Activated naive CD4-positive, alpha-beta T cell treated with anti-CD3 and anti-CD28 coated beads, Interleukin-2, amount 50 U/mL, for 16 hours (primary cell): ENCODE results near the gene NTRK2.

Source experiments
- DNase-seq: peaks from one replicate; pipeline ENCODE4 v3.0.0-alpha.2; 2020

Gene NTRK2

GRCh38 chr9:84949971-84950370 lies 280.4 kb downstream of the NTRK2 start:
- no peak for DNase-seq

GRCh38 chr9:84950879-84951811 lies 281.6 kb downstream of the NTRK2 start:
- no peak for DNase-seq

- no peak for DNase-seq
Observed at GRCh38 chr9:84953252-84953773, 283.8 kb downstream of the NTRK2 start.

GRCh38 chr9:84953797-84954705 lies 284.5 kb downstream of the NTRK2 start:
- no peak for DNase-seq

- DNase-seq, result no peak
Observed at GRCh38 chr9:84955155-84955554, 285.6 kb downstream of the NTRK2 start.

- DNase-seq, result no peak
Observed at GRCh38 chr9:84955971-84956370, 286.4 kb downstream of the NTRK2 start.

GRCh38 chr9:84959339-84959738 lies 289.8 kb downstream of the NTRK2 start:
- DNase-seq, result no peak

GRCh38 chr9:84966876-84967830 lies 297.6 kb downstream of the NTRK2 start:
- no peak for DNase-seq

- DNase-seq, result no peak
Observed at GRCh38 chr9:84969084-84969483, 299.6 kb downstream of the NTRK2 start.

- DNase-seq, result no peak
Observed at GRCh38 chr9:84969736-84970135, 300.2 kb downstream of the NTRK2 start.

GRCh38 chr9:84970432-84970831 lies 300.9 kb downstream of the NTRK2 start:
- DNase-seq, result no peak

GRCh38 chr9:84971571-84971970 lies 302.0 kb downstream of the NTRK2 start:
- DNase-seq, result no peak

GRCh38 chr9:84974258-84974657 lies 304.7 kb downstream of the NTRK2 start:
- DNase-seq, result no peak

- no peak for DNase-seq
Observed at GRCh38 chr9:84974855-84975254, 305.3 kb downstream of the NTRK2 start.

- DNase-seq, result no peak
Observed at GRCh38 chr9:84975926-84976325, 306.4 kb downstream of the NTRK2 start.

- DNase-seq, result no peak
Observed at GRCh38 chr9:84978661-84979060, 309.1 kb downstream of the NTRK2 start.

GRCh38 chr9:84983749-84984148 lies 314.2 kb downstream of the NTRK2 start:
- DNase-seq, result no peak

GRCh38 chr9:84988621-84989020 lies 319.1 kb downstream of the NTRK2 start:
- DNase-seq, result no peak

- DNase-seq, result no peak
Observed at GRCh38 chr9:84990416-84990815, 320.9 kb downstream of the NTRK2 start.

GRCh38 chr9:84990850-84991513 lies 321.5 kb downstream of the NTRK2 start:
- DNase-seq, result no peak

- no peak for DNase-seq
Observed at GRCh38 chr9:84991514-84991870, 322.0 kb downstream of the NTRK2 start.

- no peak for DNase-seq
Observed at GRCh38 chr9:84992381-84992780, 322.9 kb downstream of the NTRK2 start.
